Fibroblast of lung (primary cell): ENCODE data around the gene AGPAT1. TPM values are rescaled to one million over a fixed set of nuclear protein-coding genes. Genes with fewer than 3 reads are reported as not detected.

Experiments used
- DNase-seq, 2 donors: peaks; one replicate each; pipeline versions ENCODE4 v3.0.0 to v3.0.0-alpha.2; 2010; ENCODE audit warnings: low read depth in 2 of 2
- H2AFZ ChIP-seq: 2 replicates; pipeline ENCODE4 v1.5.1; 2012; ENCODE audit warnings: low read length, control low read depth, inconsistent platforms
- H3K27ac ChIP-seq: 2 replicates; pipeline ENCODE4 v1.5.1; 2011; ENCODE audit warnings: low read length, control low read depth; ENCODE audit not compliant: insufficient read depth
- H3K27me3 ChIP-seq: 2 replicates; pipeline ENCODE4 v1.5.1; 2011; ENCODE audit warnings: mild to moderate bottlenecking, low read length; ENCODE audit not compliant: control insufficient read depth, insufficient read depth
- H3K36me3 ChIP-seq: 2 replicates; pipeline ENCODE4 v1.5.1; 2011; ENCODE audit warnings: low read length; ENCODE audit not compliant: control insufficient read depth, insufficient read depth
- H3K4me1 ChIP-seq: 2 replicates; pipeline ENCODE4 v1.5.1; 2011; ENCODE audit warnings: low read length; ENCODE audit not compliant: control insufficient read depth, insufficient read depth; ENCODE audit errors: extremely low read depth
- H3K4me2 ChIP-seq: 2 replicates; pipeline ENCODE4 v1.5.1; 2011; ENCODE audit warnings: low read length, control low read depth; ENCODE audit not compliant: insufficient read depth; ENCODE audit errors: extremely low read depth
- H3K4me3 ChIP-seq, 4 experiments: fragments of 200-600 bp in 1 of 4; sonication (generic) in 1 of 4; replicated peaks in 1 of 4; 2 replicates each; pipeline ENCODE4 v1.5.1; 2011 to 2016; ENCODE audit warnings: low read length in 4 of 4, low read depth in 3 of 4, mild to moderate bottlenecking in 3 of 4, control low read depth in 2 of 4, inconsistent platforms in 1 of 4, mixed read lengths in 1 of 4; ENCODE audit not compliant: insufficient read depth in 1 of 4; ENCODE audit errors: control extremely low read depth in 1 of 4
- H3K79me2 ChIP-seq: 2 replicates; pipeline ENCODE4 v1.5.1; 2012; ENCODE audit warnings: mild to moderate bottlenecking, low read length, inconsistent platforms; ENCODE audit not compliant: control insufficient read depth, insufficient read depth
- H3K9ac ChIP-seq: 2 replicates; pipeline ENCODE4 v1.5.1; 2011; ENCODE audit warnings: mild to moderate bottlenecking, low read length, control low read depth; ENCODE audit not compliant: insufficient read depth
- H3K9me3 ChIP-seq: 2 replicates; pipeline ENCODE4 v1.5.1; 2012; ENCODE audit warnings: low read depth, low read length; ENCODE audit not compliant: control insufficient read depth, insufficient read depth
- H4K20me1 ChIP-seq: 2 replicates; pipeline ENCODE4 v1.5.1; 2011; ENCODE audit warnings: low read length; ENCODE audit not compliant: control insufficient read depth, insufficient read depth; ENCODE audit errors: extremely low read depth
- CTCF ChIP-seq, 2 donors: IDR thresholded peaks in 1 of 2; conservative IDR thresholded peaks in 1 of 2; 1 replicate in 1 of 2; 2 replicates in 1 of 2; pipeline ENCODE4 v1.5.1; 2011 to 2012; ENCODE audit warnings: low read length in 2 of 2, control low read depth in 1 of 2, inconsistent platforms in 1 of 2, low read depth in 1 of 2, mild to moderate bottlenecking in 1 of 2
- EZH2 ChIP-seq: IDR thresholded peaks from 2 replicates; pipeline ENCODE4 v1.5.1; 2012; ENCODE audit warnings: low read length, control low read depth, mild to moderate bottlenecking; ENCODE audit errors: missing control alignments
- polyA plus RNA-seq, 2 donors: library from polyadenylated mRNA; depleted of rRNA in 1 of 2; stranded (reverse) in 1 of 2; unstranded in 1 of 2; fragments of >200 nt; gene quantifications; 2 replicates each; pipeline ENCODE4 v1.2.1, GENCODE V29; 2011 to 2012; ENCODE audit warnings: missing spikeins in 1 of 2
- total RNA-seq: library from RNA; depleted of rRNA; stranded (reverse); fragments of >200 nt; gene quantifications from 2 replicates; pipeline ENCODE4 v1.2.1, GENCODE V29; 2014

The AGPAT1 gene
- total and polyA plus RNA-seq, 2 donors (not counting 1 experiment from before 2014, with no cell fraction given), result 22.1 to 79.0 TPM

- H4K20me1 ChIP-seq, result no peaks in the 10 kb centered on the region
- no peaks in the 10 kb centered on the region for H3K9me3 ChIP-seq
- H3K4me1 ChIP-seq, result peaks cover 8% of the 10 kb centered on the region
- H3K27ac ChIP-seq, result no peak overlapping the region
- peaks cover 15% of the 10 kb centered on the region for H3K79me2 ChIP-seq
- H3K4me3 ChIP-seq, result no peak overlapping the region
- no peak overlapping the region for H3K9ac ChIP-seq
- H3K36me3 ChIP-seq, result peaks cover 7% of the 10 kb centered on the region
- TF ChIP-seq EZH2 (no peak), CTCF (conservative IDR thresholded peaks at IDR 0.05 in 1 of 2, IDR thresholded peaks at IDR 0.05 in 1 of 2; ENCODE audit: low read depth in 1 of 2, low read length in 2 of 2) (no peak)
- H3K27me3 ChIP-seq, result no peaks in the 10 kb centered on the region
- no peak overlapping the region for H2AFZ ChIP-seq
- H3K4me2 ChIP-seq, result no peak overlapping the region
- DNase-seq, result no peak
Observed at GRCh38 chr6:32158052-32158451, 17.8 kb downstream of the AGPAT1 start.

GRCh38 chr6:32156891-32157290 is 19.0 kb downstream of the AGPAT1 start:
- TF ChIP-seq CTCF (conservative IDR thresholded peaks at IDR 0.05 in 1 of 2, IDR thresholded peaks at IDR 0.05 in 1 of 2; ENCODE audit: low read depth in 1 of 2, low read length in 2 of 2), result no peak
- no peak for TF ChIP-seq EZH2
- no peak overlapping the region for H2AFZ ChIP-seq
- H3K9me3 ChIP-seq, result no peaks in the 10 kb centered on the region
- no peaks in the 10 kb centered on the region for H4K20me1 ChIP-seq
- no peaks in the 10 kb centered on the region for H3K27me3 ChIP-seq
- peaks cover 15% of the 10 kb centered on the region for H3K79me2 ChIP-seq
- DNase-seq, result no peak
- peaks cover 18% of the 10 kb centered on the region for H3K4me1 ChIP-seq
- H3K27ac ChIP-seq, result no peak overlapping the region
- H3K4me3 ChIP-seq, result no peak overlapping the region
- H3K36me3 ChIP-seq, result peaks cover 5% of the 10 kb centered on the region
- H3K9ac ChIP-seq, result no peak overlapping the region
- no peak overlapping the region for H3K4me2 ChIP-seq

- Histone ChIP-seq H4K20me1 (no peaks in the 10 kb centered on the region), H3K4me2 (peak overlapping the region; percentile 99), H3K27ac (peak overlapping the region; percentile 95), H3K79me2 (peaks cover 15% of the 10 kb centered on the region), H3K4me1 (peaks cover 18% of the 10 kb centered on the region), H3K36me3 (peaks cover 5% of the 10 kb centered on the region), H2AFZ (peak overlapping the region; percentile 94), H3K9me3 (no peaks in the 10 kb centered on the region), H3K27me3 (no peaks in the 10 kb centered on the region), H3K9ac (peak overlapping the region; percentile 86), H3K4me3 (peak overlapping the region; percentile 91 to 96 (median 94))
- DNase-seq, result peak; percentile 60 to 74
- TF ChIP-seq EZH2 (no peak), CTCF (conservative IDR thresholded peaks at IDR 0.05 in 1 of 2, IDR thresholded peaks at IDR 0.05 in 1 of 2; ENCODE audit: low read depth in 1 of 2, low read length in 2 of 2) (peak; percentile 42 to 48)
Observed at GRCh38 chr6:32154514-32155161, 21.2 kb downstream of the AGPAT1 start.
